Psoas muscle (tissue), 8 donors: ENCODE results near the gene CDKN2B-AS1. TPM values are rescaled to one million over a fixed set of nuclear protein-coding genes. Genes with fewer than 3 reads are reported as not detected.
A peak's percentile ranks its signal among the peaks of the same experiment; 100 is the strongest.

Experiments used
- ATAC-seq, 4 donors: fragments of 200-7000 bp; cut with Tn5 transposase; one replicate each; pipeline ENCODE4 v1.9.1; 2020; ENCODE audit warnings: moderate library complexity in 3 of 4, mild to moderate bottlenecking in 2 of 4
- DNase-seq, 2 donors: peaks; one replicate each; pipeline ENCODE4 v3.0.0-alpha.2; 2020
- H3K27ac ChIP-seq: fragments of 200-600 bp; one replicate; pipeline ENCODE4 v1.8.0; 2022
- H3K27me3 ChIP-seq, 3 donors: fragments of 200-600 bp in 1 of 3; one replicate each; pipeline versions ENCODE4 v1.6.1 to v1.8.0; 2013 to 2022; ENCODE audit warnings: low read length in 2 of 3, mild to moderate bottlenecking in 2 of 3, moderate library complexity in 1 of 3; ENCODE audit not compliant: insufficient read depth in 3 of 3
- H3K36me3 ChIP-seq, 2 donors: fragments of 200-600 bp in 1 of 2; one replicate each; pipeline versions ENCODE4 v1.6.1 to v1.8.0; 2013 to 2022; ENCODE audit warnings: low read depth in 1 of 2, mild to moderate bottlenecking in 1 of 2, moderate library complexity in 1 of 2; ENCODE audit not compliant: insufficient read depth in 1 of 2
- H3K4me1 ChIP-seq: fragments of 200-600 bp; one replicate; pipeline ENCODE4 v1.8.0; 2022
- H3K4me3 ChIP-seq: fragments of 200-600 bp; one replicate; pipeline ENCODE4 v1.8.0; 2022; ENCODE audit warnings: mild to moderate bottlenecking
- H3K9me3 ChIP-seq: fragments of 200-600 bp; one replicate; pipeline ENCODE4 v1.8.0; 2022
- CTCF ChIP-seq: fragments of 200-600 bp; IDR thresholded peaks from one replicate; pipeline ENCODE4 v1.8.0; 2022; ENCODE audit warnings: antibody characterized with exemption
- WGBS, 3 donors: extraction: QIAGEN DNeasy Blood & Tissue Kit; methylation state at CpG; one replicate each; pipeline versions ENCODE4 v1.1.6 to v1.1.7; 2013; 5-methylcytosine and 5-hydroxymethylcytosine counted together
- intact Hi-C, 2 donors: fragments of 100-400 bp; cut with DNase I; formaldehyde crosslinking; loops; one replicate each; pipeline versions ENCODE4 v1.11.0 to v1.14.2; 2022
- polyA plus RNA-seq, 3 donors: library from polyadenylated mRNA; stranded (reverse); fragments of 200-250 nt; gene quantifications; one replicate each; pipeline ENCODE4 v1.2.3, GENCODE V29; 2013
- total RNA-seq, 4 donors: library from RNA; stranded (reverse); fragmentation: NEBNext Ultra II Directional in 2 of 4; extraction: Animal tissue kit (Norgen Biotek cat#: 25700) in 2 of 4; gene quantifications; one replicate each; pipeline versions ENCODE4 v1.2.1 to v1.2.4, GENCODE V29; 2021 to 2023
- donor health status: healthy with polysubstance abuse.
- donor health status: DM: no; HTN: no; CAD: no; lungs with moderate emphysema.
- donor health status: Bipolar disorder and iron deficiency.
- donor health status: healthy.
- donor health status: DM: yes; HTN: yes; CAD: no.
- donor health status: DM: no; HTN: no; CAD: no.
- donor health status: DM: no; HTN: no; CAD: no.
- donor health status: DM: yes; HTN: yes; CAD: no.

Gene CDKN2B-AS1
- total and polyA plus RNA-seq, 7 donors, result 0.40 TPM; not detected in 6

DNA sequence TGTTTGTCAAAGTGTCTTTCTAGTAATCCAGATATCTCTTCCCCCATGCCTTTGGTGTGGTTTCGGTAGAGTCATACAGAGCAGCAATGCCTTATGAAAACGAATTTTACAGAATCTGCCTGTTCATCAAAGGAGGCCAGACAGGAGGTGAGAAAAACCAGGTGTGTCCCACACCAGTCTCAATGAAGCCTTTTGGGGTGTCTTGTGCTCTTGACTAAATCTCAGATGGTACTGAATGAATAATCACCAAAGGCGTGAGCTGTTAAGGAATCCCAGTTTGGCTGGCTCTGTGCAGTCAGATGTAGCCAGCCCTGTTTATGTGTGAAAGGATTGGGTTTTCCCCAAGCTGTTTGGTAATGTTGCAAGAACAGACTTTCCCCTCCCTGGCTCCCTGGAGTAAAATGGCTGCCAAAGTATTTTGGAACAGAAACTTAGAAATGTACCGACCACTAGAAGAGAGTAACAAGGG, 85.3 kb downstream of the CDKN2B-AS1 start:
- no peak overlapping the region for H3K27ac ChIP-seq
- no peaks in the 10 kb centered on the region for H3K9me3 ChIP-seq
- WGBS, 3 donors, result 31 to 44% (median 35%) methylated on average over 4 of the region's 4 CpGs
- TF ChIP-seq CTCF, result no peak
- intact Hi-C loops, result no loop called here
- no peak overlapping the region for H3K4me3 ChIP-seq
- H3K4me1 ChIP-seq, result no peaks in the 10 kb centered on the region
- DNase-seq, result no peak
- H3K36me3 ChIP-seq, result no peaks in the 10 kb centered on the region
- H3K27me3 ChIP-seq, result no peaks in the 10 kb centered on the region
- ATAC-seq, result peak; percentile 27 to 79 (median 61)

DNA sequence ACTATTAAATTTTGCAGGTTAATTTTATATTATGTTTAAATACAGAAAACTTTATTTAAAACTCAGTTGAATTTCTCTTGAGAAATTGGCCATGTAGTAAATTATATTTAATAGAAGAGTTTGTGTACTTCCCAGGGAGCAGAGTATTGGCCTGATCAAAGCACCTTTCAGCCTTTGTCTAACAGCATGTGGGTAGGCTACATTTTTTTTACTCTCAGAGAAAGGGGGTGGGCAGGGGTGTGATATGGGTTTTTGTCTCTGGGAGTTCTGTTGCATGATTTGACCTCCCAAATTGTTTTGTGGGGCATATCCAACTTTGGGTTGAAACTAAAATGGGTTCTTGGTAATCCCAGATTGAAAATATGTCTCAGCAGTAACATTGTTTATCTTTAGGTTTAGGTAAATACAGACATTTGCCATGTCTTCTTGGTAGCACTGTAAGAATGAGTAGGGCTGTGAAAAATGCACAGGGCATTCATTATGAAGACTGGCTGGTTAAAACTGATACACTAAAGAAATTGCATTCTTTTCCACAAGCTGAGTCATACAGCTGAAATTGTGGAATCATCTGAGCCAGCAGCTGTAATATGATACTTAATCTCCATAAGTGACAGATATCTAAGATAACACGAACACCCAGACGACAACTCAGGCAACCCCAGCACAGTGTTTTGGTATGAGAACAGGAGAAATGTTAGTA, 89.9 kb downstream of the CDKN2B-AS1 start:
- DNase-seq (no peak), ATAC-seq (no peak)
- no peaks in the 10 kb centered on the region for H3K36me3 ChIP-seq
- intact Hi-C loops, result no loop called here
- H3K27ac ChIP-seq, result no peak overlapping the region
- no peaks in the 10 kb centered on the region for H3K4me1 ChIP-seq
- no peaks in the 10 kb centered on the region for H3K27me3 ChIP-seq
- 5 to 7% (median 5%) methylated on average over 2 of the region's 2 CpGs for WGBS, 3 donors
- no peak for TF ChIP-seq CTCF
- no peak overlapping the region for H3K4me3 ChIP-seq
- no peaks in the 10 kb centered on the region for H3K9me3 ChIP-seq

- H3K4me3 ChIP-seq, result no peak overlapping the region
Observed at GRCh38 chr9:22088053-22088716, 93.6 kb downstream of the CDKN2B-AS1 start.

DNA sequence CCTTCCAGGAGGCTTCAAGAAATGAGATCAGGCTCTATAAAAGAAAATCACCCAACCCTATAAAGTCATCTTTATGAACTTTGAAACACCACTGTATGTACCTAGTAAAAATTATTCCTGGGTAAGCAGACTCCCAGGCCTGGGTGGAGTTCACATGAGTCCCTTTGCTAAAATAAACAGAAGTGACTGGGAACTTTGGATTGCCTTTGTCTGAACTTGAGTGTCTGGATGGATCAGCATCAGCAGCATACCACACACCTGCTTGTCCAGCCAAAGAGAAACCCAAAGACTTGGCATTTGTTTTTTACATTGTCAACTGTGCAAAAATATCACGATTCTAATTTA, 94.1 kb downstream of the CDKN2B-AS1 start:
- no peaks in the 10 kb centered on the region for H3K36me3 ChIP-seq
- ATAC-seq, result peak in 3 of 4 donors; percentile 21 to 60 (median 22)
- H3K9me3 ChIP-seq, result no peaks in the 10 kb centered on the region
- H3K27me3 ChIP-seq, result no peaks in the 10 kb centered on the region
- H3K27ac ChIP-seq, result no peak overlapping the region
- no peaks in the 10 kb centered on the region for H3K4me1 ChIP-seq
- intact Hi-C loops, result no loop called here
- no peak for DNase-seq
- TF ChIP-seq CTCF, result no peak
- H3K4me3 ChIP-seq, result no peak overlapping the region
- 22 to 64% (median 39%) methylated on average over 1 of the region's 1 CpG for WGBS, 3 donors

More at GRCh38 chr9:22088053-22088716, 93.6 kb downstream of the CDKN2B-AS1 start:
- no peaks in the 10 kb centered on the region for H3K27me3 ChIP-seq
- H3K36me3 ChIP-seq, result no peaks in the 10 kb centered on the region
- H3K27ac ChIP-seq, result no peak overlapping the region
- H3K4me1 ChIP-seq, result no peaks in the 10 kb centered on the region
- intact Hi-C loops, result no loop called here
- no peaks in the 10 kb centered on the region for H3K9me3 ChIP-seq
- 56 to 74% (median 71%) methylated on average over 5 of the region's 5 CpGs for WGBS, 3 donors
- TF ChIP-seq CTCF, result no peak
- ATAC-seq (no peak), DNase-seq (no peak)
